Measurements from ENCODE around the gene DIPK1A. TPM values are rescaled to one million over a fixed set of nuclear protein-coding genes. Genes with fewer than 3 reads are reported as not detected.

The DIPK1A gene
- total RNA-seq, 1 experiment from 2014 or later: 1.2 TPM

- H3K27ac ChIP-seq (ENCODE audit: low read length): no peak overlapping the region
- no peak overlapping the region for H3K4me3 ChIP-seq (ENCODE audit: low read depth in 2 of 2, low read length in 2 of 2)
- ChIA-PET POLR2A (no interaction called here), CTCF (no interaction called here)
- no peak for ATAC-seq
- H3K36me3 ChIP-seq (ENCODE audit: control insufficient read depth, insufficient read depth, low read length): no peaks in the 10 kb centered on the region
- H3K4me1 ChIP-seq (ENCODE audit: control insufficient read depth, insufficient read depth, low read length): no peaks in the 10 kb centered on the region
- no peak for DNase-seq (ENCODE audit: low read depth, low spot score)
- no TSS peak for BruUV-seq (replicated peaks)
- in situ Hi-C loops (cut with HindIII; ENCODE audit: low pct_unique_long_range_greater_than_20kb, low sequenced_read_pairs) (no loop called here), intact Hi-C loops (cut with micrococcal nuclease; ENCODE audit: unreplicated experiment) (no loop called here)
- no peaks in the 10 kb centered on the region for H3K27me3 ChIP-seq (ENCODE audit: control insufficient read depth, insufficient read depth, low read length)
- TF ChIP-seq, protein P1, sequence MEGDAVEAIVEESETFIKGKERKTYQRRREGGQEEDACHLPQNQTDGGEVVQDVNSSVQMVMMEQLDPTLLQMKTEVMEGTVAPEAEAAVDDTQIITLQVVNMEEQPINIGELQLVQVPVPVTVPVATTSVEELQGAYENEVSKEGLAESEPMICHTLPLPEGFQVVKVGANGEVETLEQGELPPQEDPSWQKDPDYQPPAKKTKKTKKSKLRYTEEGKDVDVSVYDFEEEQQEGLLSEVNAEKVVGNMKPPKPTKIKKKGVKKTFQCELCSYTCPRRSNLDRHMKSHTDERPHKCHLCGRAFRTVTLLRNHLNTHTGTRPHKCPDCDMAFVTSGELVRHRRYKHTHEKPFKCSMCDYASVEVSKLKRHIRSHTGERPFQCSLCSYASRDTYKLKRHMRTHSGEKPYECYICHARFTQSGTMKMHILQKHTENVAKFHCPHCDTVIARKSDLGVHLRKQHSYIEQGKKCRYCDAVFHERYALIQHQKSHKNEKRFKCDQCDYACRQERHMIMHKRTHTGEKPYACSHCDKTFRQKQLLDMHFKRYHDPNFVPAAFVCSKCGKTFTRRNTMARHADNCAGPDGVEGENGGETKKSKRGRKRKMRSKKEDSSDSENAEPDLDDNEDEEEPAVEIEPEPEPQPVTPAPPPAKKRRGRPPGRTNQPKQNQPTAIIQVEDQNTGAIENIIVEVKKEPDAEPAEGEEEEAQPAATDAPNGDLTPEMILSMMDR (IDR thresholded peaks at IDR 0.05): no peak
- no peak for TF ChIP-seq TCF7L2 (IDR thresholded peaks at IDR 0.05; ENCODE audit: low read depth, low read length)
- TF ChIP-seq SIN3A (IDR thresholded peaks at IDR 0.05; ENCODE audit: borderline replicate concordance, insufficient read depth, low read depth, low read length): no peak
- TF ChIP-seq, protein P2, sequence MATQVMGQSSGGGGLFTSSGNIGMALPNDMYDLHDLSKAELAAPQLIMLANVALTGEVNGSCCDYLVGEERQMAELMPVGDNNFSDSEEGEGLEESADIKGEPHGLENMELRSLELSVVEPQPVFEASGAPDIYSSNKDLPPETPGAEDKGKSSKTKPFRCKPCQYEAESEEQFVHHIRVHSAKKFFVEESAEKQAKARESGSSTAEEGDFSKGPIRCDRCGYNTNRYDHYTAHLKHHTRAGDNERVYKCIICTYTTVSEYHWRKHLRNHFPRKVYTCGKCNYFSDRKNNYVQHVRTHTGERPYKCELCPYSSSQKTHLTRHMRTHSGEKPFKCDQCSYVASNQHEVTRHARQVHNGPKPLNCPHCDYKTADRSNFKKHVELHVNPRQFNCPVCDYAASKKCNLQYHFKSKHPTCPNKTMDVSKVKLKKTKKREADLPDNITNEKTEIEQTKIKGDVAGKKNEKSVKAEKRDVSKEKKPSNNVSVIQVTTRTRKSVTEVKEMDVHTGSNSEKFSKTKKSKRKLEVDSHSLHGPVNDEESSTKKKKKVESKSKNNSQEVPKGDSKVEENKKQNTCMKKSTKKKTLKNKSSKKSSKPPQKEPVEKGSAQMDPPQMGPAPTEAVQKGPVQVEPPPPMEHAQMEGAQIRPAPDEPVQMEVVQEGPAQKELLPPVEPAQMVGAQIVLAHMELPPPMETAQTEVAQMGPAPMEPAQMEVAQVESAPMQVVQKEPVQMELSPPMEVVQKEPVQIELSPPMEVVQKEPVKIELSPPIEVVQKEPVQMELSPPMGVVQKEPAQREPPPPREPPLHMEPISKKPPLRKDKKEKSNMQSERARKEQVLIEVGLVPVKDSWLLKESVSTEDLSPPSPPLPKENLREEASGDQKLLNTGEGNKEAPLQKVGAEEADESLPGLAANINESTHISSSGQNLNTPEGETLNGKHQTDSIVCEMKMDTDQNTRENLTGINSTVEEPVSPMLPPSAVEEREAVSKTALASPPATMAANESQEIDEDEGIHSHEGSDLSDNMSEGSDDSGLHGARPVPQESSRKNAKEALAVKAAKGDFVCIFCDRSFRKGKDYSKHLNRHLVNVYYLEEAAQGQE (IDR thresholded peaks at IDR 0.05; ENCODE audit: insufficient read depth in 1 of 2, low read depth in 2 of 2, low read length in 1 of 2): no peak
- TF ChIP-seq POLR2AphosphoS5 (IDR thresholded peaks at IDR 0.05; ENCODE audit: low read depth, low read length): no peak
- no peaks in the 10 kb centered on the region for H3K9me3 ChIP-seq (ENCODE audit: control insufficient read depth, insufficient read depth, low read depth, low read length)
Measured at GRCh38 chr1:92903765-92904164, 57.5 kb downstream of the DIPK1A start.

GRCh38 chr1:92902406-92902744, 58.9 kb downstream of the DIPK1A start:
- ATAC-seq (no peak), DNase-seq (ENCODE audit: low read depth, low spot score) (no peak)
- intact Hi-C loops (cut with micrococcal nuclease; ENCODE audit: unreplicated experiment): no loop called here
- Histone ChIP-seq H3K4me3 (ENCODE audit: low read depth in 2 of 2, low read length in 2 of 2) (no peak overlapping the region), H3K4me1 (ENCODE audit: control insufficient read depth, insufficient read depth, low read length) (no peaks in the 10 kb centered on the region), H3K9me3 (ENCODE audit: control insufficient read depth, insufficient read depth, low read depth, low read length) (no peaks in the 10 kb centered on the region), H3K27ac (ENCODE audit: low read length) (no peak overlapping the region), H3K27me3 (ENCODE audit: control insufficient read depth, insufficient read depth, low read length) (no peaks in the 10 kb centered on the region), H3K36me3 (ENCODE audit: control insufficient read depth, insufficient read depth, low read length) (no peaks in the 10 kb centered on the region)
- POLR2A ChIA-PET: no interaction called here
- TF ChIP-seq, protein P2 (IDR thresholded peaks at IDR 0.05; ENCODE audit: insufficient read depth in 1 of 2, low read depth in 2 of 2, low read length in 1 of 2): no peak
- TF ChIP-seq SIN3A (IDR thresholded peaks at IDR 0.05; ENCODE audit: borderline replicate concordance, insufficient read depth, low read depth, low read length) (no peak), POLR2AphosphoS5 (IDR thresholded peaks at IDR 0.05; ENCODE audit: low read depth, low read length) (no peak), TCF7L2 (IDR thresholded peaks at IDR 0.05; ENCODE audit: low read depth, low read length) (no peak)
- TF ChIP-seq, protein P1 (IDR thresholded peaks at IDR 0.05): no peak
- BruUV-seq (replicated peaks): no TSS peak
- in situ Hi-C loops (cut with HindIII; ENCODE audit: low pct_unique_long_range_greater_than_20kb, low sequenced_read_pairs): no loop called here
- CTCF ChIA-PET: no interaction called here

Measured in Panc1 (cell line).